HG03439 (cell line): ENCODE results near the gene ELAVL1.
"Not testable (repeated sequence)": the region's sequence is repeated elsewhere in the genome, so short reads cannot be mapped to it uniquely, and the experiment has no call there.

Experiments
- ATAC-seq: cut with Tn5 transposase; IDR thresholded peaks from one replicate; pipeline ENCODE4 v1.9.1; 2021; ENCODE audit warnings: mild to moderate bottlenecking, moderate library complexity; ENCODE audit not compliant: unreplicated experiment

Gene ELAVL1

GRCh38 chr19:7926021-7926726 lies 79.3 kb downstream of the ELAVL1 start, which contains the start of gene CTXN1:
Gene CTXN1, minus strand, starts transcription at chr19:7926135. Its CDS starts 597 bp downstream, at chr19:7925538.
- ATAC-seq, result no peak

DNA sequence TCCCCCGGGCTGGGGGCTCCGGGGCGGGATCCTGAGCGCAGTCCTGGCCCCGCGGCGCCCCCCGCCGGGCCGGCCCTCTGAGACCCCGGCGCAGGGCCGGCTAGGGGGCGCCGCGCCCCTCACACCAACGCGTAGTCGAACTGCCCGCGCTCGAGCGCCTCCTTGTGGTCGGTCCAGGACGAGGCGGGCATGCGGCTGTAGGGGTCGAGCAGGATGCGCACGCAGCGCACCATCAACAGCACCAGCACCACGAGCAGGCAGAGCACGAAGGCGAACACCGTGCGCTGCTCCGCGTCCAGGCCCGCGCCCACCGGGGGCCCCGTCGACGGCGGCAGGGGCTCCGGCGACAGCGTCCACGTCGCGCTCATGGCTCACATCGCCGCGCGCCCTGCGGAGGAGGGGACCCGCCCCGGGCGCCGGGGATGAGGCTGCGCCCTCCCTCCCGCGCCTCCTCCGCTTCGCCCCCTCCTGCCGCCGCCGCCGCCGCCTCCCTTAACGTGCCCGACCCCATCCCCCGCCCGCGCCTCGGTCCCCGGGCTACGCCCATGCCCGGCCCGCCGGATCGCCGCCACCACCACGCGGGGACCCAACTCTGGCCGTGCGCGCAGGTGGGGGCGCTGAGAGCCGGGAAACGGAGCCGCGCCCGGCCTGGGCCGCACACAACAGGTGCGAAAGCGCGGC lies 80.1 kb downstream of the ELAVL1 start:
- no peak for ATAC-seq

GRCh38 chr19:7924651-7925170 lies 80.7 kb downstream of the ELAVL1 start:
- ATAC-seq, result no peak

DNA sequence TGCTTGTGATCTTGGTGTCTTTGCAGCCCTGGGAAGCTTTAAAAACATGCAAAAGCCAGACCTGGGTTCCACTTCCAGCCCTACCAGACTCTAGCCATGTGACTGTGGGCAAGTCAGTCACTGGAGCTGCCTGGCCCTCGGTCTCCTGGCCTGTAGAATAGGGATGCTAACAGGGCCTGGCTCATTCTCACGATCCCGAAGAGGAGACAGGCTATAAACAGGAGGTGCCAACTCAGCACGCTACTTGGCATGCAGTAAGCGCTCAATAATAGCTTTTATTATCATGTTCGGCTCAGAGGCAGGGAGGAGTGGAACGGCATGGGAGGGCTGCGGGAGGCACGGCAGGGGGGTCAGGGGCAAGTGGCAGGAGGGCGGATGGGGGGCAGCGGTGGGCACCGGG lies 81.2 kb downstream of the ELAVL1 start:
- no peak for ATAC-seq

GRCh38 chr19:7923295-7924191 lies 81.9 kb downstream of the ELAVL1 start:
- ATAC-seq, result no peak

DNA sequence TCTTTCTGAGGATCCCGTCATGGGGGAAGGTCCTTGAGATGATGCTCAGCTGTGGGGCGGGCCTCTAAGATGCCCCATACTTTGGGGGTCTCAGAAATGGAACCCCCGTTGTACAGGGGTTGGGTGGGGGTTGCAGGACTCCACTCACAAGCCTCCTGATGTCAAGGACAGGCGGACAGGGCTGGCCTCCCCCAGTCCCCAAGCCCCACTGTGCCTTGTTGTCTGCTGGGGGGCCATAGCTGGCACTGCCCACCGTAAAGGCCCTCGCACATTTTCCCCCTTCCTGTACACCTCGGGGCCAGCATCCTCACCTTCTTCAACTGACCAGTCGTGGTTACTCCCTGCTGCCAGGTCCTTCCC lies 82.6 kb downstream of the ELAVL1 start:
- ATAC-seq, result no peak

GRCh38 chr19:7921967-7922835 lies 83.2 kb downstream of the ELAVL1 start:
- no peak for ATAC-seq

DNA sequence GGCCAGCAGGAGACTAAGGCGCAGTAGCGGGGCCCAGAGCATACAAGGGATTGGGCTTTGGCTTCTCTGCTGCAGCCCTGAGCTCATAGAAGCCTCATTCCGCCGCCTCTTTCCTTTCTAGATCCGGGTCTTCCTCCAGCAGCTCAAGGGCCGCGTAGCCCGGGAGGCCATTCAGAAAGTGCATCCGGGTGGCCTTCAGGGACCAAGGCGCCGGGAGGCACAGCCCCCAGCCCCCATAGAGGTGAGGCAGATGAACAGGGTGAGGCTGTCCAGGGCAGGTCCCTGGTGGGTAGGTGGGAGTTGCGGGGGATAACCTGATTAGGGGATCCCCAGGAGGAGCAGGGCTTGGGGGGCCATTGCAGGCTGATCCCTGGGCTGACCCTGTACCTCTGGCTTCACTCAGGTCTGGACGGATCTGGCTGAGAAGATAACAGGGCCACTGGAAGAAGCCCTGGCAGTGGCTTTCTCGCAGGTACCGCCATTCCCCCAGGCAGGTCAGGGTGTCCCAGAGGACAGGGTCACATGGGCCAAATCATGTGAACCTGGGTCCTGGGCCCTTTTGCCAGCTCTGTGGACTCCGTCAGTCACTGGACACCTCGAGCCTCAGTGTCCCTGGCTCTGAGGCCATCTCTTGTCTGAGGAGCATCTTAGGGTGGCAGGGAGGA lies 84.0 kb downstream of the ELAVL1 start:
- ATAC-seq, result no peak

GRCh38 chr19:7920519-7921301 lies 84.7 kb downstream of the ELAVL1 start:
- ATAC-seq, result peak; percentile 37

- ATAC-seq, result peak; percentile 59
Measured at GRCh38 chr19:7919610-7920518, 85.6 kb downstream of the ELAVL1 start, which contains the start of gene SNAPC2. Gene SNAPC2, plus strand, starts transcription at chr19:7920338. Its CDS starts 29 bp downstream, at chr19:7920367.

- ATAC-seq, result no peak
Measured at GRCh38 chr19:7918615-7919421, 86.6 kb downstream of the ELAVL1 start.

GRCh38 chr19:7918062-7918614 lies 87.3 kb downstream of the ELAVL1 start:
- ATAC-seq, result not testable (repeated sequence)

GRCh38 chr19:7917267-7918061 lies 88.0 kb downstream of the ELAVL1 start:
- ATAC-seq, result no peak

GRCh38 chr19:7916955-7917266 lies 88.5 kb downstream of the ELAVL1 start:
- ATAC-seq, result no peak

GRCh38 chr19:7916103-7916954 lies 89.1 kb downstream of the ELAVL1 start:
- no peak for ATAC-seq
